Peyer's patch (tissue), 4 donors: ENCODE results near the gene ZNF507. TPM values are rescaled to one million over a fixed set of nuclear protein-coding genes. Genes with fewer than 3 reads are reported as not detected.
"Not testable (repeated sequence)": the region's sequence is repeated elsewhere in the genome, so short reads cannot be mapped to it uniquely, and the experiment has no call there.

Experiments used
- DNase-seq, 3 donors: peaks; one replicate each; pipeline ENCODE4 v3.0.0-alpha.2; 2017 to 2019
- H3K27ac ChIP-seq, 4 donors: fragments of 200-600 bp; sonication (generic); one replicate each; pipeline ENCODE4 v1.5.1; 2016 to 2019
- H3K27me3 ChIP-seq, 2 donors: fragments of 200-600 bp; sonication (generic); one replicate each; pipeline ENCODE4 v1.5.1; 2019
- H3K36me3 ChIP-seq, 3 donors: fragments of 200-600 bp; sonication (generic); one replicate each; pipeline ENCODE4 v1.5.1; 2016 to 2019
- H3K4me1 ChIP-seq, 4 donors: fragments of 200-600 bp; sonication (generic); one replicate each; pipeline ENCODE4 v1.5.1; 2016 to 2019
- H3K4me3 ChIP-seq, 4 donors: fragments of 200-600 bp; sonication (generic); 1 replicate in 3 of 4; 2 replicates in 1 of 4; pipeline ENCODE4 v1.5.1; 2016 to 2019; ENCODE audit warnings: mild to moderate bottlenecking in 1 of 4
- H3K9me3 ChIP-seq, 4 donors: fragments of 200-600 bp; sonication (generic); one replicate each; pipeline ENCODE4 v1.5.1; 2016 to 2019; ENCODE audit warnings: mild to moderate bottlenecking in 1 of 4
- CTCF ChIP-seq, 6 experiments: fragments of 450-650 bp in 4 of 6; fragments of 200-600 bp in 2 of 6; sonication (generic) in 1 of 6; IDR thresholded peaks; one replicate each; pipeline ENCODE4 v1.5.1; 2017 to 2019; ENCODE audit warnings: antibody characterized with exemption in 6 of 6, mild to moderate bottlenecking in 3 of 6, moderate library complexity in 1 of 6
- POLR2A ChIP-seq, 2 donors: fragments of 450-650 bp; IDR thresholded peaks; one replicate each; pipeline ENCODE4 v1.5.1; 2017; ENCODE audit warnings: antibody characterized with exemption in 2 of 2, mild to moderate bottlenecking in 2 of 2, moderate library complexity in 2 of 2
- total RNA-seq, 4 donors: library from RNA; depleted of rRNA; stranded (reverse); fragments of >200 nt; gene quantifications; one replicate each; pipeline ENCODE4 v1.1.0, GENCODE V29; 2016

The ZNF507 gene
- total RNA-seq, 4 donors from 2014 or later = 28.2 to 43.7 (median 34.2) TPM

- H3K4me3 ChIP-seq = no peak overlapping the region
- H3K27me3 ChIP-seq = no peaks in the 10 kb centered on the region
- H3K36me3 ChIP-seq = peaks cover 0 to 46% (median 0%) of the 10 kb centered on the region in 3 donors
- H3K9me3 ChIP-seq = peaks cover 0 to 3% (median 0%) of the 10 kb centered on the region in 4 donors
- TF ChIP-seq CTCF (IDR thresholded peaks at IDR 0.05) = no peak
- TF ChIP-seq POLR2A (IDR thresholded peaks at IDR 0.05) = no peak
- H3K4me1 ChIP-seq = peaks cover 0 to 9% (median 0%) of the 10 kb centered on the region in 4 donors
- DNase-seq = no peak
- no peak overlapping the region for H3K27ac ChIP-seq
Measured at GRCh38 chr19:32367948-32368536, 22.6 kb downstream of the ZNF507 start.

- Histone ChIP-seq H3K36me3 (peaks cover 0 to 40% (median 0%) of the 10 kb centered on the region in 3 donors), H3K27ac (no peak overlapping the region), H3K4me1 (peaks cover 0 to 11% (median 0%) of the 10 kb centered on the region in 4 donors), H3K9me3 (peaks cover 0 to 3% (median 0%) of the 10 kb centered on the region in 4 donors), H3K27me3 (no peaks in the 10 kb centered on the region), H3K4me3 (no peak overlapping the region)
- TF ChIP-seq CTCF (IDR thresholded peaks at IDR 0.05) (no peak), POLR2A (IDR thresholded peaks at IDR 0.05) (no peak)
- no peak for DNase-seq
Measured at GRCh38 chr19:32368787-32369186, 23.4 kb downstream of the ZNF507 start.

GRCh38 chr19:32372726-32373517 is 27.5 kb downstream of the ZNF507 start:
- no peak overlapping the region for H3K4me3 ChIP-seq
- H3K9me3 ChIP-seq = peaks cover 0 to 3% (median 0%) of the 10 kb centered on the region in 4 donors
- TF ChIP-seq CTCF (IDR thresholded peaks at IDR 0.05) (no peak), POLR2A (IDR thresholded peaks at IDR 0.05) (no peak)
- no peak for DNase-seq
- H3K36me3 ChIP-seq = peaks cover 0 to 26% (median 0%) of the 10 kb centered on the region in 3 donors
- H3K27ac ChIP-seq = peak overlapping the region in 2 of 4 donors; percentile 61 to 73
- H3K27me3 ChIP-seq = no peaks in the 10 kb centered on the region
- H3K4me1 ChIP-seq = peaks cover 0 to 15% (median 0%) of the 10 kb centered on the region in 4 donors

GRCh38 chr19:32373585-32374295 is 28.3 kb downstream of the ZNF507 start:
- H3K27ac ChIP-seq = peak overlapping the region in 2 of 4 donors; percentile 61 to 73
- peak in 1 of 3 donors; percentile 80 for DNase-seq
- H3K36me3 ChIP-seq = peaks cover 0 to 27% (median 0%) of the 10 kb centered on the region in 3 donors

GRCh38 chr19:32374362-32374761 is 29.0 kb downstream of the ZNF507 start:
- Histone ChIP-seq H3K36me3 (peaks cover 0 to 30% (median 0%) of the 10 kb centered on the region in 3 donors), H3K4me1 (peaks cover 0 to 15% (median 0%) of the 10 kb centered on the region in 4 donors)
- not testable (repeated sequence) for DNase-seq

More at GRCh38 chr19:32373585-32374295, 28.3 kb downstream of the ZNF507 start:
- Histone ChIP-seq H3K27me3 (no peaks in the 10 kb centered on the region), H3K4me1 (peaks cover 0 to 15% (median 0%) of the 10 kb centered on the region in 4 donors), H3K9me3 (peaks cover 0 to 3% (median 0%) of the 10 kb centered on the region in 4 donors), H3K4me3 (peak overlapping the region in 1 of 4 donors; percentile 2)
- TF ChIP-seq POLR2A (IDR thresholded peaks at IDR 0.05) (no peak), CTCF (IDR thresholded peaks at IDR 0.05) (peak in 2 of 6 experiments; percentile 6 to 24)

More at GRCh38 chr19:32374362-32374761, 29.0 kb downstream of the ZNF507 start:
- H3K9me3 ChIP-seq, H3K4me3 ChIP-seq, H3K27me3 ChIP-seq: not testable (repeated sequence)
- H3K27ac ChIP-seq = peak overlapping the region in 3 of 4 donors; percentile 11 to 74 (median 73)
